Peyer's patch (tissue), 4 donors: ENCODE results near the gene CCDC149.

Source experiments
- POLR2A ChIP-seq, 2 donors: fragments of 450-650 bp; IDR thresholded peaks; one replicate each; pipeline ENCODE4 v1.5.1; 2017; ENCODE audit warnings: antibody characterized with exemption in 2 of 2, mild to moderate bottlenecking in 2 of 2, moderate library complexity in 2 of 2
- TF ChIP-seq, protein P1 (sequence below), 6 experiments: fragments of 450-650 bp in 4 of 6; fragments of 200-600 bp in 2 of 6; sonication (generic) in 1 of 6; IDR thresholded peaks; one replicate each; pipeline ENCODE4 v1.5.1; 2017 to 2019; ENCODE audit warnings: antibody characterized with exemption in 6 of 6, mild to moderate bottlenecking in 3 of 6, moderate library complexity in 1 of 6

DNA sequence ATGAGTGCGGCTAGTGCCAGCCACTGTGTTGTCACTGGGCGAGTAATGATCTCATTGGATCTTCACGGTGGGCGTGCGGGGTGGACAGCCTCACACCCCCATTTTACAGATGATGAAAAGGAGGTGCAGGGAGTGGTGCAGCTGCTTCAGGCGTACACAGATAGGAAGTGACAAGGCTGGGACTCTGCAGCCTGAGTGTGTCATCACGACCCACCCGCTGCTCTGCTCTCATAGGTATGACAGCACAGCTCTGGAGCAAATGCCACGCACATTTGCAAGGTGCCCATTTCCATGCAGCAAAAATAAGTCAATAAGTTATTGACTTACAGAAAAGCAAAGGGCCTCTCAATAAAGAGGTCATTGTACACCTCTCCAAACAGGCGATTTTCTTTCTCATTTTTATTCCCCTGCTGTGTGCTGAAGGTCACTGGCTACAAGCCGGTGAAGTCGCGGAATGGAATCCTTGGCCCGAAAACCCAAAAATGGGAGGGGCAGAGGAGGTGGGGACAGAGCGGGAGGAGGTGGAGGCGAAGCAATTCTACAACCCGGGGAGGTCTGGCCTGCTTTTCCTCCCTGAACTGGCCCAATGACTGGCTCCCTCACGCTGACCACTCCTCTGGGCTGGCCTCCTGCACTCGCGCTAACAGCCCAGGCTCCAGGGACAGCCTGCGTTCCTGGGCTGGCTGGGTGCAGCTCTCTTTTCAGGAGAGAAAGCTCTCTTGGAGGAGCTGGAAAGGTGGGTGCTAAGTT, 117.8 kb downstream of the CCDC149 start, which contains the start of gene SOD3:
- TF ChIP-seq, protein P1, sequence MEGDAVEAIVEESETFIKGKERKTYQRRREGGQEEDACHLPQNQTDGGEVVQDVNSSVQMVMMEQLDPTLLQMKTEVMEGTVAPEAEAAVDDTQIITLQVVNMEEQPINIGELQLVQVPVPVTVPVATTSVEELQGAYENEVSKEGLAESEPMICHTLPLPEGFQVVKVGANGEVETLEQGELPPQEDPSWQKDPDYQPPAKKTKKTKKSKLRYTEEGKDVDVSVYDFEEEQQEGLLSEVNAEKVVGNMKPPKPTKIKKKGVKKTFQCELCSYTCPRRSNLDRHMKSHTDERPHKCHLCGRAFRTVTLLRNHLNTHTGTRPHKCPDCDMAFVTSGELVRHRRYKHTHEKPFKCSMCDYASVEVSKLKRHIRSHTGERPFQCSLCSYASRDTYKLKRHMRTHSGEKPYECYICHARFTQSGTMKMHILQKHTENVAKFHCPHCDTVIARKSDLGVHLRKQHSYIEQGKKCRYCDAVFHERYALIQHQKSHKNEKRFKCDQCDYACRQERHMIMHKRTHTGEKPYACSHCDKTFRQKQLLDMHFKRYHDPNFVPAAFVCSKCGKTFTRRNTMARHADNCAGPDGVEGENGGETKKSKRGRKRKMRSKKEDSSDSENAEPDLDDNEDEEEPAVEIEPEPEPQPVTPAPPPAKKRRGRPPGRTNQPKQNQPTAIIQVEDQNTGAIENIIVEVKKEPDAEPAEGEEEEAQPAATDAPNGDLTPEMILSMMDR (IDR thresholded peaks at IDR 0.05), result no peak
- no peak for TF ChIP-seq POLR2A (IDR thresholded peaks at IDR 0.05)
